H1 (cell line): ENCODE results near the gene LIMS1. TPM values are rescaled to one million over a fixed set of nuclear protein-coding genes. Genes with fewer than 3 reads are reported as not detected.

Source experiments
- CTCF ChIA-PET: fragments of 300-600 bp; sonication (Branson Sonifier 250); formaldehyde crosslinking; loops from one replicate; lab custom pipeline; 2021; ENCODE audit not compliant: partially characterized antibody; lab: Charles Lee
- POLR2A ChIA-PET: fragments of 300-600 bp; sonication (Branson Sonifier 250); formaldehyde crosslinking; loops from one replicate; lab custom pipeline; 2021; ENCODE audit warnings: inconsistent platforms; ENCODE audit not compliant: partially characterized antibody; lab: Charles Lee
- DNase-seq, 2 experiments: peaks; one replicate each; pipeline versions ENCODE4 v3.0.0 to v3.0.0-alpha.2; 2010 to 2022; ENCODE audit warnings: low spot score in 2 of 2, low read depth in 1 of 2, mixed read lengths in 1 of 2
- FAIRE-seq: peaks from 2 replicates; lab custom pipeline; 2011; peaks lifted over from hg19 to GRCh38; lab: Jason Lieb, UNC
- H2AFZ ChIP-seq: 2 replicates; pipeline ENCODE4 v1.8.1; 2012; ENCODE audit warnings: low read length, inconsistent platforms
- H2AK5ac ChIP-seq: 2 replicates; pipeline ENCODE4 v1.6.1; 2013; ENCODE audit warnings: low read depth, low read length
- H2BK120ac ChIP-seq: replicated peaks from 2 replicates; pipeline ENCODE3; 2013; ENCODE audit warnings: low read depth, low read length, inconsistent platforms
- H2BK12ac ChIP-seq: 2 replicates; pipeline ENCODE4 v1.6.1; 2013; ENCODE audit warnings: low read depth, low read length
- H2BK15ac ChIP-seq: 2 replicates; pipeline ENCODE4 v1.6.1; 2013; ENCODE audit warnings: low read length
- H2BK20ac ChIP-seq: 2 replicates; pipeline ENCODE4 v1.6.1; 2013; ENCODE audit warnings: low read length
- H2BK5ac ChIP-seq: 2 replicates; pipeline ENCODE4 v1.6.1; 2013; ENCODE audit warnings: low read depth, low read length
- H3K14ac ChIP-seq: 2 replicates; pipeline ENCODE4 v1.6.1; 2013; ENCODE audit warnings: inconsistent platforms; ENCODE audit not compliant: insufficient read length
- H3K18ac ChIP-seq: 2 replicates; pipeline ENCODE4 v1.6.1; 2013; ENCODE audit warnings: low read length; ENCODE audit errors: extremely low read depth
- H3K23ac ChIP-seq: 2 replicates; pipeline ENCODE4 v1.6.1; 2013; ENCODE audit warnings: inconsistent platforms; ENCODE audit not compliant: insufficient read length
- H3K23me2 ChIP-seq: 2 replicates; pipeline ENCODE4 v1.6.1; 2013; ENCODE audit warnings: low read depth, low read length
- H3K27ac ChIP-seq: 2 replicates; pipeline ENCODE4 v1.6.1; 2011; ENCODE audit warnings: low read depth, low read length, inconsistent platforms
- H3K27me3 ChIP-seq, 4 experiments: replicated peaks in 1 of 4; 1 replicate in 1 of 4; 2 replicates in 3 of 4; pipeline versions ENCODE4 v1.6.1 to v1.8.1; 2011 to 2013; ENCODE audit warnings: low read length in 3 of 4, mild to moderate bottlenecking in 3 of 4, inconsistent platforms in 2 of 4, mixed read lengths in 2 of 4, moderate library complexity in 1 of 4; ENCODE audit not compliant: control insufficient read depth in 3 of 4, insufficient read depth in 3 of 4; ENCODE audit errors: extremely low read depth in 1 of 4
- H3K36me3 ChIP-seq, 4 experiments: 2 replicates each; pipeline versions ENCODE4 v1.6.1 to v1.8.1; 2011 to 2013; ENCODE audit warnings: mild to moderate bottlenecking in 4 of 4, low read length in 3 of 4, moderate library complexity in 2 of 4, control low read depth in 1 of 4, inconsistent platforms in 1 of 4; ENCODE audit not compliant: insufficient read depth in 4 of 4, control insufficient read depth in 2 of 4
- H3K4ac ChIP-seq: replicated peaks from 2 replicates; pipeline ENCODE3; 2013; ENCODE audit warnings: low read length, low read depth, mixed read lengths, inconsistent platforms; ENCODE audit not compliant: insufficient read length
- H3K4me1 ChIP-seq, 4 experiments: replicated peaks in 1 of 4; 1 replicate in 1 of 4; 2 replicates in 3 of 4; pipeline versions ENCODE4 v1.6.1 to v1.8.1; 2011 to 2013; ENCODE audit warnings: low read length in 3 of 4, inconsistent platforms in 2 of 4, mixed read lengths in 1 of 4; ENCODE audit not compliant: insufficient read depth in 4 of 4, control insufficient read depth in 3 of 4
- H3K4me2 ChIP-seq, 2 experiments: 2 replicates each; pipeline versions ENCODE4 v1.6.1 to v1.8.1; 2011 to 2013; ENCODE audit warnings: low read depth in 2 of 2, low read length in 2 of 2, control low read depth in 1 of 2, inconsistent platforms in 1 of 2, mild to moderate bottlenecking in 1 of 2; ENCODE audit not compliant: insufficient read depth in 1 of 2
- H3K4me3 ChIP-seq, 4 experiments: fragments of 200-600, 300-600 bp in 1 of 4; sonication (generic), shearing (Covaris generic), sonication (Bioruptor Twin) in 1 of 4; 2 replicates each; pipeline versions ENCODE4 v1.5.1 to v1.8.1; 2011 to 2016; ENCODE audit warnings: low read length in 4 of 4, low read depth in 3 of 4, control low read depth in 2 of 4, inconsistent platforms in 2 of 4, mild to moderate bottlenecking in 2 of 4, mixed read lengths in 1 of 4, moderate library complexity in 1 of 4; ENCODE audit not compliant: insufficient read depth in 2 of 4; ENCODE audit errors: extremely low read depth in 1 of 4
- H3K56ac ChIP-seq: replicated peaks from 2 replicates; pipeline ENCODE3; 2013; ENCODE audit warnings: low read depth, mild to moderate bottlenecking, mixed read lengths, low read length, inconsistent platforms; ENCODE audit not compliant: insufficient read length
- H3K79me1 ChIP-seq: 2 replicates; pipeline ENCODE4 v1.6.1; 2013; ENCODE audit warnings: low read depth, low read length, control low read depth
- H3K79me2 ChIP-seq, 2 experiments: 2 replicates each; pipeline versions ENCODE4 v1.6.1 to v1.8.1; 2012 to 2013; ENCODE audit warnings: low read length in 2 of 2, mild to moderate bottlenecking in 2 of 2, inconsistent platforms in 1 of 2; ENCODE audit not compliant: insufficient read depth in 2 of 2, control insufficient read depth in 1 of 2
- H3K9ac ChIP-seq, 4 experiments: replicated peaks in 1 of 4; 1 replicate in 1 of 4; 2 replicates in 3 of 4; pipeline versions ENCODE4 v1.6.1 to v1.8.1; 2011 to 2013; ENCODE audit warnings: low read depth in 3 of 4, low read length in 3 of 4, control low read depth in 2 of 4, mild to moderate bottlenecking in 2 of 4, moderate library complexity in 2 of 4, inconsistent platforms in 1 of 4; ENCODE audit errors: extremely low read depth in 1 of 4
- H3K9me3 ChIP-seq, 2 experiments: 2 replicates each; pipeline versions ENCODE4 v1.6.1 to v1.8.1; 2012 to 2013; ENCODE audit warnings: mild to moderate bottlenecking in 2 of 2, moderate library complexity in 2 of 2, control low read depth in 1 of 2, inconsistent platforms in 1 of 2, low read depth in 1 of 2, low read length in 1 of 2, mixed read lengths in 1 of 2; ENCODE audit not compliant: insufficient read depth in 2 of 2
- H4K20me1 ChIP-seq, 2 experiments: replicated peaks in 1 of 2; 2 replicates each; pipeline versions ENCODE3 to v1.8.1; 2011 to 2013; ENCODE audit warnings: inconsistent platforms in 2 of 2, low read length in 2 of 2, mild to moderate bottlenecking in 1 of 2; ENCODE audit not compliant: insufficient read depth in 2 of 2, control insufficient read depth in 1 of 2
- H4K5ac ChIP-seq: 2 replicates; pipeline ENCODE4 v1.6.1; 2013; ENCODE audit warnings: low read length, low read depth, mixed read lengths, inconsistent platforms; ENCODE audit not compliant: insufficient read length
- H4K8ac ChIP-seq: 2 replicates; pipeline ENCODE4 v1.8.0; 2013; ENCODE audit warnings: mild to moderate bottlenecking, moderate library complexity, low read length, inconsistent platforms; ENCODE audit not compliant: insufficient read depth; ENCODE audit errors: extremely low read depth
- H4K91ac ChIP-seq: replicated peaks from 2 replicates; pipeline ENCODE3; 2013; ENCODE audit warnings: low read length, mixed read lengths, inconsistent platforms; ENCODE audit not compliant: insufficient read length
- BACH1 ChIP-seq: IDR thresholded peaks from 2 replicates; pipeline ENCODE4 v1.6.1; 2012; ENCODE audit warnings: low read length, improper control_type of control experiment
- CBX8 ChIP-seq: fragments of 300-800, 300-1000 bp; sonication (generic); IDR thresholded peaks from 2 replicates; pipeline ENCODE4 v1.7.1; 2016; ENCODE audit warnings: low read depth, low read length, borderline replicate concordance
- JUN ChIP-seq: IDR thresholded peaks from 2 replicates; pipeline ENCODE4 v1.6.1; 2011; ENCODE audit warnings: low read depth, mild to moderate bottlenecking, improper control_type of control experiment, low read length
- POLR2AphosphoS5 ChIP-seq: IDR thresholded peaks from 2 replicates; pipeline ENCODE4 v1.6.1; 2011; ENCODE audit warnings: low read depth, low read length
- RFX5 ChIP-seq: IDR thresholded peaks from 2 replicates; pipeline ENCODE4 v1.6.1; 2011; ENCODE audit warnings: low read depth, low read length, improper control_type of control experiment, borderline replicate concordance
- RNF2 ChIP-seq: fragments of 200-900, 300-1000 bp; sonication (generic); IDR thresholded peaks from 2 replicates; pipeline ENCODE4 v1.7.1; 2016; ENCODE audit warnings: borderline replicate concordance, low read depth, mild to moderate bottlenecking, antibody characterized with exemption, low read length; ENCODE audit not compliant: poor library complexity, severe bottlenecking; ENCODE audit errors: missing control alignments
- SIN3A ChIP-seq, 2 experiments: IDR thresholded peaks in 1 of 2; conservative IDR thresholded peaks in 1 of 2; 2 replicates each; pipeline ENCODE4 v1.6.1; 2011 to 2012; ENCODE audit warnings: low read length in 2 of 2, improper control_type of control experiment in 1 of 2, low read depth in 1 of 2, mild to moderate bottlenecking in 1 of 2
- SUZ12 ChIP-seq: fragments of 200-600 bp; sonication (generic); IDR thresholded peaks from 2 replicates; pipeline ENCODE4 v1.6.1; 2012; ENCODE audit warnings: mild to moderate bottlenecking, inconsistent platforms, low read length, moderate library complexity, mixed read lengths
- WGBS, 2 experiments: shearing (Covaris generic) in 1 of 2; methylation state at CpG; one replicate each; pipeline versions ENCODE4 v1.1.6 to v1.1.7; 2013 to 2015; ENCODE audit warnings: low lambda C conversion rate in 2 of 2, mixed read lengths in 2 of 2, inconsistent platforms in 1 of 2, low coverage in 1 of 2, missing lambda C conversion rate in 1 of 2; ENCODE audit not compliant: insufficient replicate concordance in 2 of 2, insufficient coverage in 1 of 2, insufficient read length in 1 of 2; ENCODE audit errors: extremely low coverage in 1 of 2, missing lambda C conversion rate in 1 of 2; 5-methylcytosine and 5-hydroxymethylcytosine counted together
- polyA plus RNA-seq, 7 experiments: library from polyadenylated mRNA; depleted of rRNA in 3 of 7; stranded (reverse) in 5 of 7; unstranded in 2 of 7; fragments of >200 nt in 5 of 7; fragments of 200-250 nt in 2 of 7; gene quantifications; 1 replicate in 5 of 7; 2 replicates in 1 of 7; 4 replicates in 1 of 7; pipeline versions ENCODE4 v1.2.1 to v1.2.3, GENCODE V29; 2011 to 2013; ENCODE audit warnings: missing spikeins in 2 of 7, mixed read lengths in 2 of 7
- total RNA-seq: library from RNA; stranded (reverse); fragmentation: NEBNext Ultra II Directional; extraction: Animal tissue kit (Norgen Biotek cat#: 25700); gene quantifications from 2 replicates; pipeline ENCODE4 v1.2.1, GENCODE V29; 2021
- TF ChIP-seq, protein P1 (sequence below), 3 experiments: IDR thresholded peaks; 1 replicate in 2 of 3; 2 replicates in 1 of 3; pipeline versions ENCODE4 v1.5.1 to v1.6.1; 2011; ENCODE audit warnings: low read length in 3 of 3, mild to moderate bottlenecking in 3 of 3, inconsistent platforms in 2 of 3, low read depth in 1 of 3, moderate library complexity in 1 of 3; ENCODE audit not compliant: insufficient read depth in 1 of 3; ENCODE audit errors: control extremely low read depth in 1 of 3

Gene LIMS1
- total and polyA plus RNA-seq, 2 of the 8 experiments (the other 6 are each of a cell fraction or from before 2014, with no cell fraction given) = 24.1 to 36.7 TPM

DNA sequence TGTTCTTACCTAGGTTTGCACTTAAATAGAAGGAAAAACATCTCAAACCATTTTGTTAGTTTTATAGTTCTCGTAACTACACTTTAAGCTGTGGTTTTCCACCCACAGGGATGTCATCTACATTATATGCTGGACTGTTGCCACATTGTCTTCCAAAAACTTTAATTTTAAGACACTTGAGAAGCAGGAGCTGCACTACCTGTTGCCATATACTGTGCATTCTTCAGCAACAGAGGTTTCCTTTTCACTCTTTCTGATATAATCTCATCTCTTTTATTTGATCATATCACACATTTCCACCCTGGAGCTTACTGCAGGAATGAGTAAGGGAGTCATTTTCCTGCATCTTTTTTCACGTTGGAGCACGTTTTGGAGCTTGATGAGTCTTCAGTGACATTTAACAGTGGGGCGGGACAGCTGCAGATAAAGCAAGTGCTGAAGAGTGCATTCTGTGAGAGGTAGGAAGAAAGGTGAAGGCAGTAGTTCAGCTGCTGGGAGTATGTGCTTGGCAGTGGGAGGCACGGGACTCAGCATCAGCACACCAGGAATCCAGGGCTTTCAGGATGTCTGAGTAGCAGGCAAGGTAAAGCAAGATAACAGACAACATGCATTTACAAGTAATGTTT is 3.8 kb downstream of the LIMS1 start:
- ChIA-PET POLR2A (interaction anchor here (0.8 kb wide), 1 partner anchor 99 kb away, joined by 3 read pairs; no protein-coding TSS in a partner anchor), CTCF (interaction anchor here (0.7 to 1.4 kb wide), 3 partner anchors 46 to 630 kb away, joined by 3 to 6 read pairs (median 4); no protein-coding TSS in a partner anchor)
- H2BK120ac ChIP-seq = no peak overlapping the region
- H3K14ac ChIP-seq = no peak overlapping the region
- H3K9me3 ChIP-seq = peaks cover 0 to under 1% of the 10 kb centered on the region in 2 experiments; a peak in 1 of 4 replicates
- no peak overlapping the region for H4K5ac ChIP-seq
- no peak overlapping the region for H2BK15ac ChIP-seq
- FAIRE-seq (no peak), DNase-seq (no peak)
- H4K20me1 ChIP-seq = peaks cover 0 to 3% of the 10 kb centered on the region in 2 experiments
- no peak overlapping the region for H3K56ac ChIP-seq
- H4K91ac ChIP-seq = no peak overlapping the region
- H3K4me1 ChIP-seq = peaks cover 0 to 9% (median 1%) of the 10 kb centered on the region in 4 experiments; a peak in 4 of 7 replicates
- H2BK12ac ChIP-seq = no peak overlapping the region
- H3K27ac ChIP-seq = no peak overlapping the region
- peaks cover 4% of the 10 kb centered on the region for H3K79me1 ChIP-seq
- H2AK5ac ChIP-seq = no peak overlapping the region
- H2BK20ac ChIP-seq = no peak overlapping the region
- H2AFZ ChIP-seq = no peak overlapping the region
- H3K23ac ChIP-seq = no peak overlapping the region
- no peak overlapping the region for H2BK5ac ChIP-seq
- H3K79me2 ChIP-seq = peaks cover 9 to 68% of the 10 kb centered on the region in 2 experiments; a peak in 3 of 4 replicates
- H3K4me3 ChIP-seq = no peak overlapping the region
- peaks cover 9% of the 10 kb centered on the region for H3K23me2 ChIP-seq
- H3K4me2 ChIP-seq = no peak overlapping the region
- no peaks in the 10 kb centered on the region for H3K36me3 ChIP-seq
- peaks cover 0 to 4% (median 1%) of the 10 kb centered on the region in 4 experiments; a peak in 3 of 7 replicates for H3K27me3 ChIP-seq
- H3K9ac ChIP-seq = no peak overlapping the region
- H4K8ac ChIP-seq = no peak overlapping the region
- 63% methylated on average over 5 of the region's 5 CpGs; no CpG with 5 or more reads in 1 of the 2 experiments for WGBS, 2 experiments
- no peak overlapping the region for H3K18ac ChIP-seq
- H3K4ac ChIP-seq = no peak overlapping the region
- TF ChIP-seq CBX8 (no peak), SUZ12 (no peak), POLR2AphosphoS5 (no peak), BACH1 (no peak), RNF2 (no peak), RFX5 (no peak), JUN (no peak), SIN3A (conservative IDR thresholded peaks at IDR 0.05 in 1 of 2, IDR thresholded peaks at IDR 0.05 in 1 of 2; ENCODE audit: low read depth in 1 of 2, low read length in 2 of 2) (no peak)
- TF ChIP-seq, protein P1, sequence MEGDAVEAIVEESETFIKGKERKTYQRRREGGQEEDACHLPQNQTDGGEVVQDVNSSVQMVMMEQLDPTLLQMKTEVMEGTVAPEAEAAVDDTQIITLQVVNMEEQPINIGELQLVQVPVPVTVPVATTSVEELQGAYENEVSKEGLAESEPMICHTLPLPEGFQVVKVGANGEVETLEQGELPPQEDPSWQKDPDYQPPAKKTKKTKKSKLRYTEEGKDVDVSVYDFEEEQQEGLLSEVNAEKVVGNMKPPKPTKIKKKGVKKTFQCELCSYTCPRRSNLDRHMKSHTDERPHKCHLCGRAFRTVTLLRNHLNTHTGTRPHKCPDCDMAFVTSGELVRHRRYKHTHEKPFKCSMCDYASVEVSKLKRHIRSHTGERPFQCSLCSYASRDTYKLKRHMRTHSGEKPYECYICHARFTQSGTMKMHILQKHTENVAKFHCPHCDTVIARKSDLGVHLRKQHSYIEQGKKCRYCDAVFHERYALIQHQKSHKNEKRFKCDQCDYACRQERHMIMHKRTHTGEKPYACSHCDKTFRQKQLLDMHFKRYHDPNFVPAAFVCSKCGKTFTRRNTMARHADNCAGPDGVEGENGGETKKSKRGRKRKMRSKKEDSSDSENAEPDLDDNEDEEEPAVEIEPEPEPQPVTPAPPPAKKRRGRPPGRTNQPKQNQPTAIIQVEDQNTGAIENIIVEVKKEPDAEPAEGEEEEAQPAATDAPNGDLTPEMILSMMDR (IDR thresholded peaks at IDR 0.05; ENCODE audit: control extremely low read depth in 1 of 3, insufficient read depth in 1 of 3, low read depth in 1 of 3, low read length in 3 of 3) = no peak
